ENCODE measurements around the gene PDGFC.
A peak's percentile ranks its signal among the peaks of the same experiment; 100 is the strongest.
"Not testable (repeated sequence)": the region's sequence is repeated elsewhere in the genome, so short reads cannot be mapped to it uniquely, and the experiment has no call there.

The PDGFC gene

GRCh38 chr4:156949373-156949814, 22.2 kb downstream of the PDGFC start:
- peak; percentile 46 for DNase-seq

GRCh38 chr4:156948738-156949137, 22.9 kb downstream of the PDGFC start:
- DNase-seq: no peak

DNA sequence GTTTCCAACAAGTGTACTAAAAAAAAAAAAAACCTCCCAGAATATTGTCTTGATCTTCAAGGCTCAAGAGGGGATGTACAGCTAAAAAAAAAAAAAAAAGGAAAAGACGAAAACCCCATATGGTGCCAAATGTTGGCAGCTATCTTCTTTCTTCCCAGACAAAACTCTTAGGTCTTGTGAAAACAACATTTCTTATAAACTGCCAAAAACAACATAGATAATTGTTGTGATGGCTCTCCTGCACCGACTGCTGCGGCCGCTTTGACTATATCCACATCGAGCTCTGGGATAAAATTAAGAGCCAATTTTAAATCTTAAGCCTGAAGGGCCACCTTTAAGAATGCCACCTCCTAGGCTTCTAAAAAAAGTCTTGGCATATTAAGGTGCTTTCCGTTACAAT, 23.5 kb downstream of the PDGFC start:
- no peak for DNase-seq

DNA sequence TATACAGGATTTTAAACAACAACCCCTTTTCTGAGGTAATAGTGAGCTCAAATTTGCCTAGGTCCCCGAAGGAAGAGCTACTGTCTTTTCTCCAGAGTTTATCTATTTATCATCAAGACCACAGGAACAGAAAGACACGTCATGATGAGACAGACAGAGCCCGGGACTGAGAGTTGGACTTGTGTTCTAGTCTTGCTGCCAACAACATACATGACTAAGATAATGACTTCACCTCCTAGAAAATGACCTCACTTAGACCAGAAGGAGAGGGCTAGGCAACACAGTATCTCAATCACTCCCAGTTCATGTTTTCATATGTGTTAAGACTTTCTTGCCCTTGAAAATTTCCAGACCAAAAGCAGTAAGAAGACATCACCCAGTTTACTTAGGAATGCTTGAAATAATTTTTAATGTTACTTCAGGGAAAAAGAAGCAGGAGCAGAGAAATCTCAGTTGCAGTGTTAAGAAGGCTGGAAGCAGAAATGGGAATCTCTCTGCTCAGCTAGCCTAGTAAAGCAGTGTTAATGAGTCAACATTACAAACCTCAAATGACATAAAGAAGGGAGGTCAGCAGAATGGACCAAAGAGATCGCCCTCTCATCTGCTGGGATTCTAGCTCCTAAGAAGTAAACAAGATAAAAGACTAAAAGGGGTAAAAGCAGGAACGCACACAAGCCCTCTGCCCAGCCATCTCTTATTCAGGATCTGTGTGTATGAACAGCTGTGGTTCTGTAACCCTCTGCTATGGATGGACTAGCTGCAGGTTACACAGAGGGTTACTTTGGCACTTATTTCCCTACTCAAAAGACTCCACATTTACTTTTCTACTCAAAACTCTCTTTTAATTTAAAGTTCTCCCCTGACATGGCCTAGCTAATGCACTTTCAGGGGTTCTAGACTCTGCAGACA, 24.8 kb downstream of the PDGFC start:
- peak; percentile 66 for DNase-seq

DNA sequence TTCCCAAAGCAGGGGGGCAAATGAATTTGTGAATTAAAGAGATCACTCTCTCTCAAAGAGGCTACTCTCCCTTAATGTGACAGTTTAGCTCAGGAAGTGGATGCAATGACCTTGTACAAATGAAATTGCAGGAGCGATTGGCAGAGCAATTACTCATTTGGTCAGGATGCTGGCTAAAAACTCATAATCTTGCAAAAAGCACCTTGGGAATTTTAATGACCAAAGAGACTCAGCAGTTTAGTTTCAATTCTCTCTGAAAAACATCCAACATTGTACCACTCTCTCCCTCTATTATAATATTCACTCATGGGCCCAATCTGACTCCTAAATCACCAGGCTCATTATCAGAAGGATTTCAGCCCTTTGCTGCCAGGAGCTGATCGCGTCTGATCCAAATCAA, 26.1 kb downstream of the PDGFC start:
- DNase-seq: no peak

- no peak for DNase-seq
These were observed 28.6 kb downstream of the PDGFC start for GRCh38 chr4:156942991-156943390.

DNA sequence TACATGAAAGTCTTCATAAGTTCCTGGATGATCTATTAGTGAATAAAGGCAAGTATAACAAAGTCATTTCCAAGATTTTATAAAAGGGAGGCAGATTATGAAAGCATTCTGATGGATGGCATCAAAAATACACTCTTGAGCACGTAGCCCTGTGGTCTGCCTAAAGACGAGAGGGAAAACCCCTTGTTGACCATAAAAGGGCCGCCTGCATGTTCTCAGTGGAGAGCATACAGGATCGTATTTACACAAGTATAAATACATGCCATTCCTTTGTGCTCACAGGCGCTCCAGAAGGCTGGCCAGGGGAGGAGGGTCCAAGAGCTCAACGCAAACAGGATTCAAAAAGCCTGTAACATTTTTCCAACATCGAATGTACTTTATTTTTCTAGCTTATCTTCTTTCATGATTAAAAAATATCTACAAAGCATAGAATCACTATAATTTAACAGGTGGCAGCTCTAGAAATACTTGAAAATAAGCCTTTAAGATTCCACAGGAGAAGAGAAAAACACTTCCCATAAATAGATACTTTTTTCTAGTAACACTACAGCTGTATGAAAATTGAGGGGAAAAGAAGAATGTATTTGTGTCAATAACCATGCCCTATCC, 29.6 kb downstream of the PDGFC start:
- DNase-seq: peak; percentile 60

DNA sequence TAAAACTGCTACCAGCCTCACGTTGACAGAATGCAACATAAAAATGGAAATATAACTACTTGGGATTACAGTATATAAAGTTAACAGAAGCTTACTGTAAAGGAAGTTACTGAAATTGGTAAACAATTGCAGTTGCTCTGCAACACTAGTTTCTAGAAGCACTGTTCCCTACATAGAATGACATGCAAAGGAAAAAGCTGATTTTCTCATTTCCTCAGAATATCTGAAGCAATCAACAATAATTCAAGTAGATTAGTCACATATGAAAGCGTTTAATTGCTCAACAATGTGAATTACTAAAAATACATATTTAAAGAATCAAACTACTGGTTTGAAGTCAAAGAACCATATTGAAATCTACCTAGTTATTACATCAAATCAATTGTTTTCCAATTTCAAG, 31.8 kb downstream of the PDGFC start:
- no peak for DNase-seq

DNA sequence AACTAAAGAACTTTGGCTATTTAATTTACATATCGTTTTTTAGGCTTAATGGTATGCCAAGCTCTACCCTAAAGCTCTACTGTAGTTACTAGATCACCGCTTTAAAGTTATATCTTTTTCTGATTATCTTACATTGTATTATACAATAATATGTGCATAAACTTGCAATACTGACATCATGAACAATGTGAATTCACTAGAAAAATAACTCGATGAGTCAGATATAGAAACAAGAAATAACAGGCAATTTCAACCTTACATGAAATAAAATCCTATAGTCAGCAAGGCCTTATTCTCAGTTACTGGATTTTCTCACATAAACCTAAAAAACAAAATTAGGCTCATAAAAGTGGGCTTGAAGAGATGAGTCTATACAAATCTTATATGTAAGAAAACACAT, 32.5 kb downstream of the PDGFC start:
- no peak for DNase-seq

DNA sequence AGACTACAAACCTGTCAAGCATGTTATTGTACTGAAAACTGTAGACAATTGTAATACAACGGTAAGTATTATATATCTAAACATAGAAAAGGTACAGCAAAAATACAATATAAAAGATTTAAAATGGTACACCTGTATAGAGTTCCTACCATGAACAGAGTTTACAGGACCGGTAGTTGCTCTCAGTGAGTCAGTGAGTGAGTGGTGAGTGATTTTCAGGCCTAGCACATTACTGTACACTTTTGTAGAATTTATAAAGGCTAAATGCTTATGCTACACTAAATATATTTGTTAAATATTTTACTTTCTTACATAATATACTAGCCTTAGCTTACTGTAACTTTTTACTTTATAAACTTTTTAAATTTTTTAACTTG, 37.4 kb downstream of the PDGFC start:
- DNase-seq: no peak

DNA sequence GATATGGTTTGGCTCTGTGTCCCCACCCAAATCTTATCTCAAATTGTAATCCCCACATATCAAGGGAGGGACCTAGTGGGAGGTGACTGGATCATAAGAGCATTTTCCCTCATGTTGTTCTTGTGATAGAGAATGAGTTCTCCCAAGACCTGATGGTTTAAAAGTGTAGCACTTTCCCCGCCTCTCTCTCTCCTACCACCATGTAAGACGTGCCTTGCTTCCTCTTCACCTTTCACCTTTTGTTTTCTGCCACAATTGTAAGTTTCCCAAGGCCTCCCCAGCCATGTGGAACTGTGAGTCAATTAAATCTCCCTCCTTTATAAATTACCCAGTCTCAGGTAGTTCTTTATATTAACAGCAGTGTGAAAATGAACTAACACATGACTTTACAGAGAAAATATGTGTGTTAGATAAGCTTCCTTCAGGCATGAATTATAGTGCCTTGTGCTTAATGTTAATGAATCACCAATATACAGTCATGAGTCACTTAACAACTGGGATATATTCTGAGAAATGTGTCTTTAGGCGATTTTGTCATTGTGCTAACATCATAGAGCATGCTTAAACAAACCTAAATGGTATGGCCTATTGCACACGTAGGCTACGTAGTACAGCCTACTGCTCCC, 37.9 kb downstream of the PDGFC start:
- DNase-seq: peak; percentile 13

DNA sequence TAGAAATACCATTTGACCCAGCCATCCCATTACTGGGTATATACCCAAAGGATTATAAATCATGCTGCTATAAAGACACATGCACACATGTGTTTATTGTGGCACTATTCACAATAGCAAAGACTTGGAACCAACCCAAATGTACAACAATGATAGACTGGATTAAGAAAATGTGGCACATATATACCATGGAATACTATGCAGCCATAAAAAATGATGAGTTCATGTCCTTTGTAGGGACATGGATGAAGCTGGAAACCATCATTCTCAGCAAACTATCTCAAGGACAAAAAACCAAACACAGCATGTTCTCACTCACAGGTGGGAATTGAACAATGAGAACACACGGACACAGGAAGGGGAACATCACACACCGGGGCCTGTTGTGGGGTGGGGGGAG, 39.2 kb downstream of the PDGFC start:
- not testable (repeated sequence) for DNase-seq

- DNase-seq: no peak
These were observed 40.3 kb downstream of the PDGFC start for GRCh38 chr4:156931267-156931666.

- no peak for DNase-seq
These were observed 42.1 kb downstream of the PDGFC start for GRCh38 chr4:156929386-156930105.

DNA sequence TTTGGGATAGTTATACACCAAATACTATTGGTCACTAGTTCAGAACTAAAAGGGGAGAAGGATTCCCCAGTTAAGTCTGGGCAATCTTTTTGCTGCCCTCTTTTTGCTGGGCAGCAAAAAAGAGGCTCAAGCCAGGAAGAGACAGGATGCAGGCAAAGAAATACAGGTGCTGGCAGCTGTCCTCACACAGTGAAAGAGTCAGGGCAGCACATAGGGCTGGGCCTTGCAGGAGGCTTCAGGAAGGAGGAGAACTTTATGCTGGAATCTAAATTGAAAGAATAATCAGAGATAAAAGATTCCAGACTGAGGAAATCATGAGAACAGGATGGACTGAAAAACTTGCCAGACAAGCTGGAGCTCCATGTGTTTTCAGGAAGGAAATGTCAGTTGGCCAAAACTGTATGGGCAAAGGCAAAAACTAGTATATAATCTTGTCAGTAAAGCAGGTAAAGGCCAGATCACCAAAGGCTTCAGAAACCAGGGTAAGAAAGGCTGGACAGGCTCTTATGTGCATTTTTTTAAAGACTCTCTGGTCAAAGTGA, 46.8 kb downstream of the PDGFC start:
- no peak for DNase-seq

DNA sequence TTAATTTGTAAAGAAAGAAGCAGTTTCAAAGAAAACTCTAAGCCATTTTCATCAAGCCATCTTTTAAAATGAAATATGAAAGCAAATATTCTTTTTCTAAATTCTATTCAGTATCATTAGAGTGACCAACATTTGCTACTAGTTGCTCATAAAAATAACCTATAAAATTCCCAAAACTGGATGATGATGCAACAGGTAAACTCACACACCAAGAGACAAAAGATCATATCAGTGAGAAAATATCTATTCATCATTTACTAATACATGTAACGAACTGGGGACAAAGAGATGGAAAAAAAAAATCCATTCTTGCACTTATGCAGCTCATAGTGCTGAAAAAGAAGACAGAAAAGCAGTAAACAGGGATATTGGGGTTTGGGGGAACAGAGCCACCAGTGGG, 48.1 kb downstream of the PDGFC start:
- no peak for DNase-seq

DNA sequence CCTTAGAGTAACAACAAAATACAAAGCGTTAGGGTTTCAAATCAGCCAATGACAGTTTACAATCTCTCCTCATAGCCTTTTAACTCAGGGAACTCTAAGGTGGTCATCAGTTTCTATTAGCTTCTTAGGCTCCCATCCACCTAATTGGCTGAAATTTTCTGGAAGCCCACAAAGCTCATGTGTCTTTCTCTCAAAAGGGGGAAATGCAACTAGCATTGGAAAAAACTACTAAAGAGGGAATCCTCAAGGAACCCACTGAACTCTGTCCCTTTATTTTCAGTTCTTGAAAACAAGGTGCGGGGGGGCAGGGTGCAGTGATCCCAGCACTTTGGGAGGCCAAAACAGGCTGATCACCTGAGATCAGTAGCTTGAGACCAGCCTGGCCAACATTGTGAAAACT, 56.4 kb downstream of the PDGFC start:
- no peak for DNase-seq

- DNase-seq: no peak
These were observed 58.4 kb downstream of the PDGFC start for GRCh38 chr4:156913234-156913633.

DNA sequence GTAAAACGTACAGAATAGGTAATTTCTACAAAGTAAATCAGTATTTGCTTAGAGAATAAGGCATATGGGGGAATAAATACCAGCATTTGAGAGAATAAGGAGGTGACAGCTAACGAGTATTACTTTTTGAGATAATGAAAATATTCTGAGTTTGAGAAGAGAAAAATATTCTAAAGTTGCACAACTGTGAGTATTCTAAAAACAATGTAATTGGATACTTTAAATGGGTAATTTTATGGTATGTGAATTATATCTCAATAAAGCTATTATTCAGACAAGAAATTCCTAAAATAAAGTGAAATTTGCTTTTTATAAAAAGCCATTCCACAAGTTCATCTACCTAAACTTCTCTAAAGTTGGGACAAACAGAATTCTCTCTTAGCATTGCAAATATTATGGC, 62.6 kb downstream of the PDGFC start:
- no peak for DNase-seq

GRCh38 chr4:156906325-156906724, 65.3 kb downstream of the PDGFC start:
- DNase-seq: no peak

DNA sequence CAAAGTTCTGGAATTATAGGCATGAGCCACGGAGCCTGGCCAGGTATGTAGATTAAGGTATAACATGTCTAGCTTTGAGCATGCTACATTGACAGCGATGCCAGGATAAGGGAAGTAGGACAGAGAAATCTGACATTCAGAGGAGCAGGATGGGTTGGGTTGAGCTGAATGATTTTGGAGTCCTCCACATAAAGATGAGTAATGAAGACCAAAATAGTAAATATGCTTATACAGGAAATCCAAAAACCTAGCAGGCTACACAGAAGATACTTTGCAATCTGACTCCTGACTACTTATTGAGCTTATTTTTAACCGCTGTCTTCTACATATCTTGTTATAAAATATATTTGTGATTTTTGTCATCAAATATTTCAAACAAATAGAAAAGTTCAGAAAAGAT, 69.7 kb downstream of the PDGFC start:
- no peak for DNase-seq

GRCh38 chr4:156898373-156899117, 73.1 kb downstream of the PDGFC start:
- DNase-seq: peak; percentile 35

Measured in OCI-M1 (cell line).